Natural killer cell (primary cell): ENCODE results near the gene BRI3. TPM values are rescaled to one million over a fixed set of nuclear protein-coding genes. Genes with fewer than 3 reads are reported as not detected.

Source experiments
- ATAC-seq, 3 donors: fragments of 150-1000 bp in 2 of 3; fragments of 200-7000 bp in 1 of 3; cut with Tn5 transposase; 1 replicate in 1 of 3; 2 replicates in 2 of 3; pipeline ENCODE4 v1.10.0; 2021; ENCODE audit warnings: mild to moderate bottlenecking in 2 of 3, moderate library complexity in 2 of 3
- DNase-seq, 2 donors: peaks; one replicate each; pipeline versions ENCODE4 v3.0.0 to v3.0.0-alpha.2; 2013 to 2021; ENCODE audit warnings: mixed read lengths in 1 of 2
- H3K27ac ChIP-seq: one replicate; pipeline ENCODE4 v1.5.1; 2013; ENCODE audit warnings: mild to moderate bottlenecking, low read length
- H3K27me3 ChIP-seq: one replicate; pipeline ENCODE4 v1.6.1; 2013; ENCODE audit warnings: low read length; ENCODE audit not compliant: control insufficient read depth, insufficient read depth
- H3K36me3 ChIP-seq: one replicate; pipeline ENCODE4 v1.6.1; 2013; ENCODE audit warnings: low read length; ENCODE audit not compliant: control insufficient read depth, insufficient read depth
- H3K4me1 ChIP-seq: one replicate; pipeline ENCODE4 v1.6.1; 2013; ENCODE audit warnings: low read length; ENCODE audit not compliant: control insufficient read depth, insufficient read depth
- H3K4me3 ChIP-seq: one replicate; pipeline ENCODE4 v1.5.1; 2013; ENCODE audit warnings: low read length
- H3K9me3 ChIP-seq: one replicate; pipeline ENCODE4 v1.6.1; 2013; ENCODE audit warnings: low read length; ENCODE audit not compliant: control insufficient read depth, insufficient read depth
- H3K27ac Mint-ChIP-seq, 2 donors: one replicate each; pipeline ENCODE4 v1.8.0; 2022; ENCODE audit warnings: mild to moderate bottlenecking in 2 of 2, mixed read lengths in 2 of 2, moderate library complexity in 1 of 2
- H3K27me3 Mint-ChIP-seq, 2 donors: one replicate each; pipeline ENCODE4 v1.8.0; 2022; ENCODE audit warnings: low read depth in 2 of 2, mixed read lengths in 2 of 2
- H3K36me3 Mint-ChIP-seq: one replicate; pipeline ENCODE4 v1.8.0; 2022; ENCODE audit warnings: mixed read lengths
- H3K4me1 Mint-ChIP-seq, 2 donors: one replicate each; pipeline ENCODE4 v1.8.0; 2022; ENCODE audit warnings: mixed read lengths in 2 of 2
- H3K4me3 Mint-ChIP-seq: one replicate; pipeline ENCODE4 v1.8.0; 2022; ENCODE audit warnings: mild to moderate bottlenecking, moderate library complexity, mixed read lengths
- H3K9me3 Mint-ChIP-seq, 2 donors: one replicate each; pipeline ENCODE4 v1.8.0; 2022; ENCODE audit warnings: mixed read lengths in 2 of 2
- WGBS: methylation state at CpG from one replicate; pipeline ENCODE4 v1.1.7; 2013; ENCODE audit warnings: missing lambda C conversion rate; ENCODE audit not compliant: insufficient coverage; 5-methylcytosine and 5-hydroxymethylcytosine counted together
- intact Hi-C: fragments of 100-400 bp; cut with micrococcal nuclease; formaldehyde crosslinking; loops from one replicate; pipeline ENCODE4 v1.14.2; 2022
- total RNA-seq, 4 donors: library from RNA; stranded (reverse); fragments of 120-200 nt in 1 of 4; gene quantifications; one replicate each; pipeline versions ENCODE4 v1.2.3 to v1.2.4, GENCODE V29; 2013 to 2022
- TF ChIP-seq, protein P1 (sequence below): fragments of 200-600 bp; IDR thresholded peaks from one replicate; pipeline ENCODE4 v1.8.0; 2022; ENCODE audit warnings: antibody characterized with exemption

BRI3 gene
- total RNA-seq, 3 donors from 2014 or later (not counting 1 experiment from before 2014, with no cell fraction given), result 81.9 to 97.1 (median 90.0) TPM

DNA sequence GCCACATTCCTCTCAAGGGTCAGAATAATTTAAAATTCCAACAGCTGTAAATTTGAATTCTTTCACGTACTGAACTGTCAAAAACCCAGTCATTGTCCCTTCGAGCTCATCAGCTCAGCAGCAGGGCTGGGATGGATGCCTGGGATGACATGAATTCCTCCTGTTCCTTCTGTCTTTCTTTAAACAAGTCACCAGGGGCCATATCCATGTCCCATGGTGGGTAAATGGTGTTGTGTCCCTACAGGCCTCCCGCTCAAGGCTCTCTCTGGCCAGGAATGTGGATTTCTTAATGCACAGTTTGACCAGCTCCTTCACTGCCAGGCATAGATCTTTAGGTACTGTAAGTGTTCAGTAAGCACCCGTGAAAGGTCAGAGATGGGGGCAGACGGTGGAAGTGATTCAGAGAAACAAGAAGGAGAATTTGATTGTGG, 15.6 kb upstream of the BRI3 start:
- intact Hi-C loops, result no loop called here
- no peaks in the 10 kb centered on the region for H3K9me3 ChIP-seq
- no peak overlapping the region for H3K4me3 ChIP-seq
- TF ChIP-seq, protein P1, sequence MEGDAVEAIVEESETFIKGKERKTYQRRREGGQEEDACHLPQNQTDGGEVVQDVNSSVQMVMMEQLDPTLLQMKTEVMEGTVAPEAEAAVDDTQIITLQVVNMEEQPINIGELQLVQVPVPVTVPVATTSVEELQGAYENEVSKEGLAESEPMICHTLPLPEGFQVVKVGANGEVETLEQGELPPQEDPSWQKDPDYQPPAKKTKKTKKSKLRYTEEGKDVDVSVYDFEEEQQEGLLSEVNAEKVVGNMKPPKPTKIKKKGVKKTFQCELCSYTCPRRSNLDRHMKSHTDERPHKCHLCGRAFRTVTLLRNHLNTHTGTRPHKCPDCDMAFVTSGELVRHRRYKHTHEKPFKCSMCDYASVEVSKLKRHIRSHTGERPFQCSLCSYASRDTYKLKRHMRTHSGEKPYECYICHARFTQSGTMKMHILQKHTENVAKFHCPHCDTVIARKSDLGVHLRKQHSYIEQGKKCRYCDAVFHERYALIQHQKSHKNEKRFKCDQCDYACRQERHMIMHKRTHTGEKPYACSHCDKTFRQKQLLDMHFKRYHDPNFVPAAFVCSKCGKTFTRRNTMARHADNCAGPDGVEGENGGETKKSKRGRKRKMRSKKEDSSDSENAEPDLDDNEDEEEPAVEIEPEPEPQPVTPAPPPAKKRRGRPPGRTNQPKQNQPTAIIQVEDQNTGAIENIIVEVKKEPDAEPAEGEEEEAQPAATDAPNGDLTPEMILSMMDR, result no peak
- Mint-ChIP-seq H3K27ac (no peak overlapping the region), H3K4me3 (no peak overlapping the region), H3K9me3 (no peaks in the 10 kb centered on the region), H3K36me3 (no peaks in the 10 kb centered on the region), H3K4me1 (peaks cover 0 to 7% of the 10 kb centered on the region in 2 donors), H3K27me3 (no peaks in the 10 kb centered on the region)
- H3K27ac ChIP-seq, result no peak overlapping the region
- no peak for DNase-seq
- peaks cover 7% of the 10 kb centered on the region for H3K36me3 ChIP-seq
- WGBS, result 98% methylated on average over 5 of the region's 5 CpGs
- no peaks in the 10 kb centered on the region for H3K27me3 ChIP-seq
- H3K4me1 ChIP-seq, result no peaks in the 10 kb centered on the region
- no peak for ATAC-seq

DNA sequence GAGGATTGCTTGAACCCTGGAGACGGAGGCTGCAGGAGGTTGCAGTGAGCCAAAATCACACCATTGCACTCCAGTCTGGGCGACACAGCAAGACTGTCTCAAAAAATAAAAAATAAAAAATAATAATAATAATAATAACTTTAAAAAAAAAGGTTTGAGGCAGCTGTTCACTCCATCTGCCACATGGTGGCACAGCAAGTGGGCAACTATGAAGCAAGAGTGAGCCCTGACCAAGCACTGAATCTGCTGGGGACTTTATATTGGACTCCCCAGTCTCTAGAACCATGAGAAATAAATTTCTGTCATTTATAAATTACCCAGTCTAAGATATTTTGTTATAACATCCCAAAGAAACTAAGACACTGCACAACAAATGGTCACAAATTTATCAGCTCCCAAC, 14.6 kb upstream of the BRI3 start:
- peak in 1 of 2 donors; percentile 30 for DNase-seq
- H3K27ac ChIP-seq, result no peak overlapping the region
- no peak overlapping the region for H3K4me3 ChIP-seq
- Mint-ChIP-seq H3K36me3 (no peaks in the 10 kb centered on the region), H3K27ac (no peak overlapping the region), H3K9me3 (no peaks in the 10 kb centered on the region), H3K4me1 (peaks cover 0 to 7% of the 10 kb centered on the region in 2 donors), H3K27me3 (no peaks in the 10 kb centered on the region), H3K4me3 (no peak overlapping the region)
- peaks cover under 1% of the 10 kb centered on the region for H3K36me3 ChIP-seq
- TF ChIP-seq, protein P1, result no peak
- H3K27me3 ChIP-seq, result no peaks in the 10 kb centered on the region
- WGBS, result 67% methylated on average over 1 of the region's 2 CpGs
- no peaks in the 10 kb centered on the region for H3K4me1 ChIP-seq
- intact Hi-C loops, result no loop called here
- H3K9me3 ChIP-seq, result no peaks in the 10 kb centered on the region
- ATAC-seq, result peak in 2 of 3 donors; percentile 40 to 57

DNA sequence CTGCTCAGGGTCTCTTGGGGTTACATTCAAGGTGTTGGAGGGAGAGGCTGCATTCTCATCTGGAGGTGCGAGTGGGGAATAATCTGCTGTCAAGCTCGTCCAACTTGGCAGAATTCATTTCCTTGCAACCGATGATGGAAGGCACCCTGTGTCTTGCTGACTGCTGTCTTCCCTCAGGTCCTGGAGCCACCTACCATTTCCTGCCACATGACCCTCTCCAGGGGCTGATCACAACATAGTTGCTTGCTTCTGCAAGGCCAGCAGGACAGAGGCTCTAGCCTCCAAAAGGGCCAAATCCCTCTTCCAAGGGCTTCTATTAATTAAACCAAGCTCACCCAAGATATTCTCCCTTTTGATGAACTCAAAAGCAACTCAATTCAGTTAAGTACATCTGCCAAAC, 14.2 kb upstream of the BRI3 start:
- no peak overlapping the region for H3K27ac ChIP-seq
- Mint-ChIP-seq H3K27me3 (no peaks in the 10 kb centered on the region), H3K36me3 (no peaks in the 10 kb centered on the region), H3K9me3 (no peaks in the 10 kb centered on the region), H3K4me1 (peaks cover 0 to 7% of the 10 kb centered on the region in 2 donors), H3K4me3 (no peak overlapping the region), H3K27ac (no peak overlapping the region)
- no peaks in the 10 kb centered on the region for H3K36me3 ChIP-seq
- TF ChIP-seq, protein P1, result no peak
- 86% methylated on average over 3 of the region's 3 CpGs for WGBS
- no peaks in the 10 kb centered on the region for H3K27me3 ChIP-seq
- intact Hi-C loops, result no loop called here
- no peaks in the 10 kb centered on the region for H3K4me1 ChIP-seq
- no peak for ATAC-seq
- H3K4me3 ChIP-seq, result no peak overlapping the region
- no peak for DNase-seq
- H3K9me3 ChIP-seq, result no peaks in the 10 kb centered on the region

DNA sequence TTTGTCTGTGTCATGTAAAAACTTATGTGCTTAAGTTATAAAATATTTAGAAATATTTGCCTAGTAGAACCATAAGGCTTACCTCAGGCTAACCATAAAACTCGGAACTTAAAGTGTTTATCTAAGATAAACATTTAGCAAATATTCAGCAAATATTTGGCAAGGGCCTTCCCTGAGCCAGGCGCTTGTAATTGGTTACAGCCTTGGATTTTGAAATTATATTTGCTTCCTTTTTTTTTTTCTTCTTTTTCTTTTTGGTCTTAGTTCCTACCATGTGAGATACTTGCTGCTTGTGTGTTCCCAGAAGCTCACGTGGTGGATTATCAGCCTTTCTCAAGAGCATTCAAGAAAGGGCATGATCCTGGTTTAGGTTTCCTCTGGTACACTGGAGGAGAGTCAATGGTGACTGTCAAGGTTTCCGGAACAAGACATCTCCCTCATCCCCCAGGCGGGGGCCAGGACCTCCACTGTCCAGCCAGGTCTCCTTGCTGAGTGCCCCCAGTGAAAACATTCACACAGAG, 5.2 kb upstream of the BRI3 start:
- Histone ChIP-seq H3K9me3 (no peaks in the 10 kb centered on the region), H3K36me3 (no peaks in the 10 kb centered on the region), H3K4me3 (no peak overlapping the region), H3K27ac (no peak overlapping the region), H3K27me3 (no peaks in the 10 kb centered on the region), H3K4me1 (peaks cover 8% of the 10 kb centered on the region)
- H3K27ac Mint-ChIP-seq, result no peak overlapping the region
- H3K4me1 Mint-ChIP-seq, result no peaks in the 10 kb centered on the region
- intact Hi-C loops, result no loop called here
- WGBS, result 90% methylated on average over 3 of the region's 5 CpGs
- no peak for ATAC-seq
- no peaks in the 10 kb centered on the region for H3K36me3 Mint-ChIP-seq
- no peak for DNase-seq
- H3K9me3 Mint-ChIP-seq, result no peaks in the 10 kb centered on the region
- no peak overlapping the region for H3K4me3 Mint-ChIP-seq
- no peaks in the 10 kb centered on the region for H3K27me3 Mint-ChIP-seq
- TF ChIP-seq, protein P1, result no peak
